Measurements from ENCODE around the gene SORL1. TPM values are rescaled to one million over a fixed set of nuclear protein-coding genes. Genes with fewer than 3 reads are reported as not detected.

SORL1 gene
- total RNA-seq, 1 experiment from 2014 or later = 4.9 TPM

DNA sequence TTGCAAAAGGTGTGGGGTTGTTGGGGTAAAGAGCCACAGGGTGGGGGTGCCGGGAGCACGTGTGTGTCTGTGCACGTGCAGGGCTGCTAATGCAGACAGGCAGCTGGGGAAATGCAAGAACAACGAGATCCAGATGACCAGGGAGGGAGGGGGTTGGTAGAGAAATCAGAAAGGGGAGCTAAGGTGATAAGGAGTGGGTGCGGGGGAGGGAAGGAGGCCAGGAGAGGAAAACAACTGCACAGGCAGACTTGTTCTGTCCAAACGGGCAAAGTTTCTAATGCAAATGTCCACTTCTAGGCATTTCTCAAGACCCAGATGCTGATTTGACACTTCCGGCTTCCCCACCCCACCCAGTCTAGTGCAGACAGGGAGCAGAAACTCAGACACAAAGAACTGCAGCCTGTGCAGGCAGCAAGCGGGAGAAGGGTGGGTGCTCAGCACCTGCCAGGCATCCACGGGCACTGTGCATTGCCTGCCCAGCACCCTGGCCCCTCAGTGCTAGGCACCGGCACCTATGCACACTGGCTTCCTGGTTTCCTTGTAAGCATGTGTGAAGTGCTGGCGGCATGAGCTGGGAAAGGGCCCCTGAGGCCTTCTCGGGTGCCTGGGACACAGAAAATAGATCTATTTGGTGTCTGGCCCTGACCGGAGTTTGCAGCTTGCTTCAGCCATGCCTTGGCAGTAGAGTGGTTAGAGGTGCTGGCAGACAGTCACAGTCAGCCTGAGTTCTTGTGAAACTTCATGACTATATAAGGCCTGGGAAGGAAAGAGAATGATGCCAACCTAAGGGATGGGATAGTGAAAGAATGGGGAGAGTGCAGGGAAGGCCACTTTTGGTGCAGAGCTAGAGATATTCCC, 220.7 kb downstream of the SORL1 start:
- no peak overlapping the region for H2AFZ ChIP-seq
- H3K4me3 ChIP-seq = no peak overlapping the region
- no peaks in the 10 kb centered on the region for H3K4me1 ChIP-seq (replicated peaks; ENCODE audit: insufficient read depth)
- H3K36me3 ChIP-seq (ENCODE audit: low read depth) = no peaks in the 10 kb centered on the region
- TF ChIP-seq, protein P1, sequence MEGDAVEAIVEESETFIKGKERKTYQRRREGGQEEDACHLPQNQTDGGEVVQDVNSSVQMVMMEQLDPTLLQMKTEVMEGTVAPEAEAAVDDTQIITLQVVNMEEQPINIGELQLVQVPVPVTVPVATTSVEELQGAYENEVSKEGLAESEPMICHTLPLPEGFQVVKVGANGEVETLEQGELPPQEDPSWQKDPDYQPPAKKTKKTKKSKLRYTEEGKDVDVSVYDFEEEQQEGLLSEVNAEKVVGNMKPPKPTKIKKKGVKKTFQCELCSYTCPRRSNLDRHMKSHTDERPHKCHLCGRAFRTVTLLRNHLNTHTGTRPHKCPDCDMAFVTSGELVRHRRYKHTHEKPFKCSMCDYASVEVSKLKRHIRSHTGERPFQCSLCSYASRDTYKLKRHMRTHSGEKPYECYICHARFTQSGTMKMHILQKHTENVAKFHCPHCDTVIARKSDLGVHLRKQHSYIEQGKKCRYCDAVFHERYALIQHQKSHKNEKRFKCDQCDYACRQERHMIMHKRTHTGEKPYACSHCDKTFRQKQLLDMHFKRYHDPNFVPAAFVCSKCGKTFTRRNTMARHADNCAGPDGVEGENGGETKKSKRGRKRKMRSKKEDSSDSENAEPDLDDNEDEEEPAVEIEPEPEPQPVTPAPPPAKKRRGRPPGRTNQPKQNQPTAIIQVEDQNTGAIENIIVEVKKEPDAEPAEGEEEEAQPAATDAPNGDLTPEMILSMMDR (conservative IDR thresholded peaks at IDR 0.05) = no peak
- TF ChIP-seq EZH2 (IDR thresholded peaks at IDR 0.05; ENCODE audit: low read depth) = no peak
- ChIA-PET POLR2A (ENCODE audit: unreplicated experiment) (no interaction called here), CTCF (no interaction called here)
- H4K20me1 ChIP-seq (ENCODE audit: insufficient read depth) = no peaks in the 10 kb centered on the region
- H3K79me2 ChIP-seq (ENCODE audit: low read depth) = no peaks in the 10 kb centered on the region
- DNase-seq = no peak
- no peaks in the 10 kb centered on the region for H3K9me2 ChIP-seq (ENCODE audit: insufficient read depth)
- no peaks in the 10 kb centered on the region for H3F3A ChIP-seq (ENCODE audit: insufficient read depth, low read depth)
- H3K9me3 ChIP-seq (ENCODE audit: insufficient read depth, low read depth) = no peaks in the 10 kb centered on the region
- no peaks in the 10 kb centered on the region for H3K27me3 ChIP-seq (ENCODE audit: insufficient read depth, low read depth)
- BruUV-seq (replicated peaks) = no TSS peak
- intact Hi-C loops (cut with micrococcal nuclease; ENCODE audit: unreplicated experiment) = no loop called here
- no peak overlapping the region for H3K27ac ChIP-seq
- no peak overlapping the region for H3K4me2 ChIP-seq

DNA sequence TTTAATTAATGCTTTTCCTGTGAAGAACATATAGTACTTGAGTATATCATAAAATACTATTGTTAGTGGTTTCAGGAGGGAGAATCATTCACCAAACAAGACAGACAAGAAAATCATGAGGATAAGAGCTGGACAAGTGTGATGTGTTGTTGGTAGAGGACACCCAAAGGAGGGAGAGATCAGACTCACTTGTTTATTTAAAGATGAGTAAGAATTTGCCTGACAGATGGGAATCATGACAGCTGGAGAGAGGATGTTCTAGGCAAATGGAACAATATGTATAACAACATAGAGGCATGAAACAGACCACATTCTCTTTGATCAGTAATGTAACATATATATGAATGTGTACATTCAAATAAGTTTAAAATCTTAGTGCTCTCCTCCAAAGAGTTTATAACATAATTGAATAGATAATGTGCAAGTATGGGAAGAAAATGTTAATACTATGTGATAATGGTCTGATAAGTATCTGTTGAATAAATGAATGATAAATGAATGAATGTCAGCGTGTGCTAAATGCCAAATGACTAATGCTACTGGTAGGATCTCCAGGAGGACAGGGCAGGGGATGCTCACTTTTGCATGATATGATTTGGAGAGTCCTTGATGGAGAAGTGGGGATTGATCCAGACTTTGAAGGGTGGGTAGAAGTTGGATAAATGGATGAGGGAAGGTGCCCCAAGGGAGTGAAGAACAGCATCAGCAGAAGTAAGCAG, 229.6 kb downstream of the SORL1 start:
- no peak overlapping the region for H2AFZ ChIP-seq
- ChIA-PET POLR2A (ENCODE audit: unreplicated experiment) (no interaction called here), CTCF (no interaction called here)
- H3F3A ChIP-seq (ENCODE audit: insufficient read depth, low read depth) = no peaks in the 10 kb centered on the region
- no peak overlapping the region for H3K27ac ChIP-seq
- H3K27me3 ChIP-seq (ENCODE audit: insufficient read depth, low read depth) = no peaks in the 10 kb centered on the region
- H3K4me2 ChIP-seq = no peak overlapping the region
- no peak overlapping the region for H3K4me3 ChIP-seq
- TF ChIP-seq, protein P1 (conservative IDR thresholded peaks at IDR 0.05) = no peak
- TF ChIP-seq EZH2 (IDR thresholded peaks at IDR 0.05; ENCODE audit: low read depth) = no peak
- no peak for DNase-seq
- intact Hi-C loops (cut with micrococcal nuclease; ENCODE audit: unreplicated experiment) = no loop called here
- BruUV-seq (replicated peaks) = no TSS peak
- no peaks in the 10 kb centered on the region for H4K20me1 ChIP-seq (ENCODE audit: insufficient read depth)
- peaks cover 5% of the 10 kb centered on the region; the same call in 1 of the 2 replicates for H3K9me2 ChIP-seq (ENCODE audit: insufficient read depth)
- H3K9me3 ChIP-seq (ENCODE audit: insufficient read depth, low read depth) = no peaks in the 10 kb centered on the region; the same call in 1 of the 2 replicates
- no peaks in the 10 kb centered on the region for H3K36me3 ChIP-seq (ENCODE audit: low read depth)
- no peaks in the 10 kb centered on the region for H3K4me1 ChIP-seq (replicated peaks; ENCODE audit: insufficient read depth)
- H3K79me2 ChIP-seq (ENCODE audit: low read depth) = no peaks in the 10 kb centered on the region

Other genes with a start within 250 kb of the SORL1 start
- 10.2 and 16.9 TPM in 2 replicates for gene SC5D, start 159.5 kb upstream of the SORL1 start, total RNA-seq (2021)